HEK293T (cell line): Measurements from ENCODE around the gene KCNG3.

Experiments used
- CTCF ChIA-PET: fragments of 350-600 bp; formaldehyde crosslinking; extraction: SDS; loops from one replicate; lab custom pipeline; 2021; ENCODE audit warnings: antibody characterized with exemption, inconsistent platforms; lab: Yijun Ruan, JAX
- POLR2A ChIA-PET: fragments of 350-600 bp; formaldehyde crosslinking; extraction: SDS; loops from one replicate; lab custom pipeline; 2020; ENCODE audit warnings: antibody characterized with exemption, inconsistent platforms; lab: Yijun Ruan, JAX
- DNase-seq: peaks from one replicate; pipeline ENCODE4 v3.0.0; 2012; ENCODE audit warnings: mixed read lengths; ENCODE audit errors: extremely low spot score
- ARNT ChIP-seq: fragments of 450-650 bp; IDR thresholded peaks from 2 replicates; pipeline ENCODE4 v1.6.1; 2017; ENCODE audit warnings: mild to moderate bottlenecking
- BHLHE40 ChIP-seq: fragments of 450-650 bp; IDR thresholded peaks from 2 replicates; pipeline ENCODE4 v1.6.1; 2016; ENCODE audit warnings: mild to moderate bottlenecking, moderate library complexity, borderline replicate concordance
- CTBP1 ChIP-seq: fragments of 450-650 bp; IDR thresholded peaks from 2 replicates; pipeline ENCODE4 v1.6.1; 2016; ENCODE audit warnings: borderline replicate concordance
- ELF4 ChIP-seq: fragments of 450-650 bp; IDR thresholded peaks from 2 replicates; pipeline ENCODE4 v1.6.1; 2017; ENCODE audit warnings: antibody characterized with exemption
- FOXA1 ChIP-seq: fragments of 450-650 bp; IDR thresholded peaks from 2 replicates; pipeline ENCODE4 v1.6.1; 2016; ENCODE audit warnings: mild to moderate bottlenecking
- FOXK2 ChIP-seq: fragments of 450-650 bp; IDR thresholded peaks from 2 replicates; pipeline ENCODE4 v1.6.1; 2016; ENCODE audit warnings: mild to moderate bottlenecking
- FOXM1 ChIP-seq: fragments of 450-650 bp; IDR thresholded peaks from 2 replicates; pipeline ENCODE4 v1.6.1; 2017; ENCODE audit warnings: mild to moderate bottlenecking, borderline replicate concordance
- HDGF ChIP-seq: fragments of 450-650 bp; IDR thresholded peaks from 2 replicates; pipeline ENCODE4 v1.6.1; 2017; ENCODE audit warnings: antibody characterized with exemption, borderline replicate concordance
- L3MBTL2 ChIP-seq: fragments of 450-650 bp; conservative IDR thresholded peaks from 2 replicates; pipeline ENCODE4 v1.6.1; 2016; ENCODE audit warnings: mild to moderate bottlenecking
- LEF1 ChIP-seq: fragments of 450-650 bp; IDR thresholded peaks from 2 replicates; pipeline ENCODE4 v1.6.1; 2017; ENCODE audit warnings: mild to moderate bottlenecking, borderline replicate concordance
- NFRKB ChIP-seq: fragments of 450-650 bp; IDR thresholded peaks from 2 replicates; pipeline ENCODE4 v1.6.1; 2016; ENCODE audit warnings: mild to moderate bottlenecking, moderate library complexity
- SP1 ChIP-seq: fragments of 450-650 bp; IDR thresholded peaks from 2 replicates; pipeline ENCODE4 v1.6.1; 2017
- SUZ12 ChIP-seq: fragments of 450-650 bp; IDR thresholded peaks from 2 replicates; pipeline ENCODE4 v1.6.1; 2016; ENCODE audit warnings: mild to moderate bottlenecking
- TARDBP ChIP-seq: fragments of 450-650 bp; IDR thresholded peaks from 2 replicates; pipeline ENCODE4 v1.6.1; 2016
- ZNF384 ChIP-seq: fragments of 450-650 bp; IDR thresholded peaks from 2 replicates; pipeline ENCODE4 v1.6.1; 2016
- TF ChIP-seq, protein P1 (sequence below): fragments of 450-650 bp; IDR thresholded peaks from 2 replicates; pipeline ENCODE4 v1.6.1; 2016

KCNG3 gene

GRCh38 chr2:42486145-42486906 is 7.5 kb downstream of the KCNG3 start:
- CTCF ChIA-PET, result no interaction called here
- no peak for DNase-seq
- TF ChIP-seq ARNT, result no peak
- no peak for TF ChIP-seq L3MBTL2
- TF ChIP-seq, protein P1, sequence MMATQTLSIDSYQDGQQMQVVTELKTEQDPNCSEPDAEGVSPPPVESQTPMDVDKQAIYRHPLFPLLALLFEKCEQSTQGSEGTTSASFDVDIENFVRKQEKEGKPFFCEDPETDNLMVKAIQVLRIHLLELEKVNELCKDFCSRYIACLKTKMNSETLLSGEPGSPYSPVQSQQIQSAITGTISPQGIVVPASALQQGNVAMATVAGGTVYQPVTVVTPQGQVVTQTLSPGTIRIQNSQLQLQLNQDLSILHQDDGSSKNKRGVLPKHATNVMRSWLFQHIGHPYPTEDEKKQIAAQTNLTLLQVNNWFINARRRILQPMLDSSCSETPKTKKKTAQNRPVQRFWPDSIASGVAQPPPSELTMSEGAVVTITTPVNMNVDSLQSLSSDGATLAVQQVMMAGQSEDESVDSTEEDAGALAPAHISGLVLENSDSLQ, result no peak
- TF ChIP-seq ELF4, result no peak
- no peak for TF ChIP-seq TARDBP
- no peak for TF ChIP-seq ZNF384
- no peak for TF ChIP-seq HDGF
- TF ChIP-seq FOXA1, result no peak
- TF ChIP-seq BHLHE40, result no peak
- no peak for TF ChIP-seq FOXM1
- TF ChIP-seq NFRKB, result no peak
- POLR2A ChIA-PET, result no interaction called here

DNA sequence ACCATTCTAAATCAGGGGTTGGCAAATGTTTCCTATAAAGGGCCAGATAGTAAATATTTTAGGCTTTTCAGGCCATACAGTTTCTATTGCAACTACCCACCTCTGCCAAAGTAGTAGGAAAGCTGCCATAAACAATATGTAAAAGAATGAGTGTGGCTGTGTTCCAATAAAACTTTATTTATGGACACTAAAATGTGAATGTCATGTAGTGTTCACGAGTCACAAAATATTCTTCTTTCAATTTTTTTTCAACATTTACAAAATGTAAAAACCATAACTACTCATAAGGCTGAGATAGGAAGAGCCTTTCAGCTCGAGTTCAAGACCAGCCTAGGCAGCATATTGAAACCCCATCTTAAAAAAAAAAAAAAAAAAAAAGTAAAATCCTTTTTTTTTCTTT is 13.4 kb downstream of the KCNG3 start:
- no peak for DNase-seq
- ChIA-PET POLR2A (no interaction called here), CTCF (interaction anchor here (0.6 kb wide), 1 partner anchor 37 kb away, joined by 6 read pairs; no protein-coding TSS in a partner anchor)
- TF ChIP-seq ZNF384 (peak; percentile 82), CTBP1 (no peak)

GRCh38 chr2:42474765-42475454 is 18.9 kb downstream of the KCNG3 start:
- POLR2A ChIA-PET, result no interaction called here
- TF ChIP-seq BHLHE40 (no peak), FOXM1 (no peak), LEF1 (no peak), HDGF (no peak), NFRKB (no peak), ELF4 (no peak), FOXA1 (no peak)
- CTCF ChIA-PET, result no interaction called here
- DNase-seq, result no peak

GRCh38 chr2:42470706-42471105 is 23.1 kb downstream of the KCNG3 start:
- TF ChIP-seq CTBP1 (no peak), FOXK2 (no peak)
- ChIA-PET CTCF (no interaction called here), POLR2A (no interaction called here)
- DNase-seq, result no peak

DNA sequence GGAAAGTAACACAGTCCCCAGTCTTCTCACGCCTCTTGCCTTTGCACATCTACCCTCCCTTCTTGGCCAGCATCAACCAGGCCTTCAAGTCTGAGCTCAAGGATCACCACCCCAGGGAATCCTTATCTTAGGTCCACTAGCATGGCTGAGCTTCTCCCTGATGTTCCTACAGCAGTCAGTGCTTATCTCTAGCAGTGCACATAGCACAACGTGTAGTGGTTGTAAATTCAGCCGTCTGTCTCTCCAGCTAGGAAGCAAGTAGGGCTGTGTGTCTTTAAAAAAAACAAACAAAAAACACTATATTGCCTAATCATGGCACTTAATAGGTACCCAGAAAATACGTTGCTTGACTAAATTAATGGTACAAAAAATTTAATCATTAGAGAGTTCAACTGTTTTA is 29.2 kb downstream of the KCNG3 start:
- no peak for DNase-seq
- TF ChIP-seq LEF1 (no peak), TARDBP (no peak), ZNF384 (no peak), SUZ12 (no peak), FOXK2 (no peak), CTBP1 (no peak), BHLHE40 (no peak), ELF4 (no peak), NFRKB (no peak), SP1 (no peak), L3MBTL2 (no peak), HDGF (no peak), ARNT (no peak), FOXA1 (no peak), FOXM1 (no peak)
- TF ChIP-seq, protein P1, result no peak
- POLR2A ChIA-PET, result no interaction called here
- CTCF ChIA-PET, result interaction anchor here (1.0 to 1.6 kb wide), 2 partner anchors 8 to 15 kb away, joined by 3 read pairs; no protein-coding TSS in a partner anchor

DNA sequence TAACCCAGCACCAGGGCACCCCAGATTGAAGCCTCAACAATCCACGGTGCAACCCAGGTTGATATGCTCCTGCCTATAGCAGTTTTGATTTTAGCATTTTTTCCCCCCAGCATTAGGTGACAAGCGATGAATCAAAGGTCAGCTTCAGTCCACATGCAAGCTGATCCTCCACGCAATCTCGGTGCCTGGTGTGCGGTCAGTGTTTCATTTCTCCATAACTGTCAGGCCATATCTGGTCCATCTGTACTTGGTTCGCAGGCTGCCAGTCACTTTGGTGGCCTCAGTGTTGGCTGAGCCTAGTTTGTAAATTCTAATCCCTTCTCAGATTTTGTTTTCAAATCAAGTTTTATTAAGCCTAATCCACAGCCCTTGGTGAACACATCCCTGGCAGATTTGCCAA is 30.2 kb downstream of the KCNG3 start:
- no peak for DNase-seq
- CTCF ChIA-PET, result interaction anchor here (1.6 kb wide), 1 partner anchor 14 kb away, joined by 3 read pairs; no protein-coding TSS in a partner anchor
- POLR2A ChIA-PET, result no interaction called here

More for the DNA sequence above, 30.2 kb downstream of the KCNG3 start:
- no peak for TF ChIP-seq ZNF384
- TF ChIP-seq FOXA1, result no peak
- TF ChIP-seq CTBP1, result no peak
- TF ChIP-seq FOXM1, result no peak
- no peak for TF ChIP-seq FOXK2
- TF ChIP-seq SUZ12, result no peak
- no peak for TF ChIP-seq TARDBP
- TF ChIP-seq, protein P1, result no peak
- TF ChIP-seq ELF4, result no peak
- TF ChIP-seq ARNT, result no peak
- no peak for TF ChIP-seq NFRKB
- TF ChIP-seq LEF1, result no peak
- no peak for TF ChIP-seq L3MBTL2
- no peak for TF ChIP-seq SP1
- no peak for TF ChIP-seq BHLHE40
- TF ChIP-seq HDGF, result no peak
